HG02763 (cell line): ENCODE measurements around the gene ERMP1.
"Not testable (repeated sequence)": the region's sequence is repeated elsewhere in the genome, so short reads cannot be mapped to it uniquely, and the experiment has no call there.

Experiments used
- ATAC-seq: cut with Tn5 transposase; IDR thresholded peaks from one replicate; pipeline ENCODE4 v1.9.1; 2021; ENCODE audit warnings: mild to moderate bottlenecking, moderate library complexity; ENCODE audit not compliant: unreplicated experiment

The ERMP1 gene

DNA sequence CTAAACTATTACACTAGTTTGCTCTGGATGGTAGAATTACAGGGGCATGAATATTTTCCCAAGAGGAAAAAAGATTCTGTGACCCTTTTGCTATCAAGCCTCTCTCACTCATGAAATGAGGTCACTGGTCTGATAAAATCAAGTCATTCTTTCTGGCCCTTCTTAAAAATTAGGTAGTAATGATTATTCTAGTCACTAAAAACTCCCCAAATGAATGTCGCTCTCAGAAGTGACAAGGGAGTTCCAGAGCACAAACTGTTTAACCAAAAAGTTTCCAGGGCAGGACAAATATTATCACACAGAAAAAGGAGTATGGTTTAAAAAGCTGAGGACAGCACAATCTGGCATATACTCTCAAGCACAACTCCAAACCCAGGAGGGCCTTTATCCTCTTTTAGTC, 12.5 kb downstream of the ERMP1 start:
- no peak for ATAC-seq

DNA sequence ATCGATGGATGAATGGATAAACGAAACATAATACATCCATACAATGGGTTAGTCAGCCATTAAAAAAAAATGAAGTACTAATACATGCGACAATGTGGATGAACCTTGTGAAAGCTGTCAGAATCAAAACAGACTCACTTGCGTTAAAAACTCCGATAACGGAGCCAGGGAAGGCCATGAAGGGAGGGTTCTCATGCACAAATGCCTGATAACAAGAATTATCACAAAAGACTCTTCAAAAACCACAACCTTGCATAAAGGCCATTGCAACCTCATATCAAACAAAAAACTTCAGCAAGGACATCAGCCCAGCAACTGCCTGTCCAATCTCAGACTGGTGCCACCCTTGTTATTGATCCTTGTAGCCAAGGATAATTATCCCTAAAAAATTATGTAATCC, 13.7 kb downstream of the ERMP1 start:
- ATAC-seq = no peak

DNA sequence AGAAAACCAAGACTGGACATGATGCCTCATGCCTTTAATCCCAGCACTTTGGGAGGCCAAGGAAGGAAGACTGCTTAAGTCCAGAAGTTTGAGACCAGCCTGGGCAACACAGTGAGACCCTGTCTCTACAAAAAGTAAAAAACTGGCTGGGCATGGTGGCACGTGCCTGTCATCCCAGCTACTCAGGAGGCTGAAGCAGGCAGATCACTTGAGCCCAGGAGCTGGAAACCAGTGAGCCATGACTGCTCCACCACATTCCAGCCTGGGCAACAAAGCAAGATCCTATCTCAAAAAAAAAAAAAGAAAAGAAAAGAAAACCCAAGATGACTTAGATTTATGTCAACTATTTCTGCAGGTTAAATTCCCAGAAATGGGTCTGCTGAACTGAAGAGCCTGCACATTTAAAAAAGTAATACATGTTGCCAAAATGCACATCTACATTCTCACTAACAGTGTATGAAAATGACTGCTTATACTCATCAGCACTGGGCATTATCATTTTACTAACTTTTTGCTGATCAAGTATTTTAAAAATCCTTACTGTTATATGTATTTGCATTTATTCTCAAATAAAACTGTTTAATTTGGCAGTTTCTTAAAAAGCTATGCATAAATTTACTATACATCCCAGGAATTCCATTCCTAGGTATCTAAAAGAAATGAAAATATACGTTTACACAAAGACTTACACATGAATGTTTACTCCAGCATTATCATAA, 14.3 kb downstream of the ERMP1 start:
- ATAC-seq = no peak

GRCh38 chr9:5817862-5818261, 15.1 kb downstream of the ERMP1 start:
- no peak for ATAC-seq

GRCh38 chr9:5815461-5815860, 17.5 kb downstream of the ERMP1 start:
- ATAC-seq = no peak

GRCh38 chr9:5813824-5814223, 19.1 kb downstream of the ERMP1 start:
- ATAC-seq = no peak

GRCh38 chr9:5811751-5812150, 21.2 kb downstream of the ERMP1 start:
- no peak for ATAC-seq

DNA sequence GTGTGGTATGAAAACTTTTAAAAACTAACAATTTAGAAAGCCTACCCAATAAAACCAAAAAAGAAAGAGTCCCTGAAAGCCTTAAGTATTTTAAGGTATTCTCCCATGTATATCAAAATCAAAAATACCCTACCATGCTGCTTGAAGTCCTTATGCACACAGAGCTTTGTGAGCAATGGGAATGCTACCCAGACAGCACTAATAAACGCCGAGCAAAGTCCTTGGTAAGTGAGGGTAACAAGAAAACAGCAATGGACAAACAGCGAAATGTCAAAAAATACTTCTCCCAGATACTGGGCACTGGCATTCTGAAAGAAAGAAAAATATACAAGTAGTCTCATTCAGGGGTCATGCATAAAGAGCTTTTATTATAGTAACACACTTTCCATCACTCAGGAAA, 27.4 kb downstream of the ERMP1 start:
- ATAC-seq = no peak

- no peak for ATAC-seq
Measured at GRCh38 chr9:5801739-5802113, 31.2 kb downstream of the ERMP1 start.

- ATAC-seq = no peak
Measured at GRCh38 chr9:5800969-5801738, 31.8 kb downstream of the ERMP1 start.

GRCh38 chr9:5800378-5800777, 32.5 kb downstream of the ERMP1 start:
- ATAC-seq = not testable (repeated sequence)

DNA sequence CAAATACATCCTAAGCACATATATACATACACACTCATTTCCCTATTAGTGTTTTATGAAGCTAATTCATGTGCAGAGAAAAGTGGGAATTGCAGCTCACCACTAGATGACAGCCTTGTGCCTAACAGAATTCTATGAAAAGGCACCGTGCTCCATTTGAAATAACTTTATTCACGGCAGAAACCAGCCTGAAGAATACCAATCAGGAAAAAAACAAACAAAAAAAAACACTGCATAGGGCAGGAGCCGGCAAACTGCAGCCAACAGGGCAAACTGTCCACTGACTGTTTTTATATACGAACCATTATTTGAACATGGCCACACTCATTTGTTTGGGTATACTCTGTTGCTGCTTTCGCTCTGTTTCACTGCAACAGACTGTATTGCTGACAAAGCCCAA, 33.6 kb downstream of the ERMP1 start:
- no peak for ATAC-seq

GRCh38 chr9:5798581-5798980, 34.3 kb downstream of the ERMP1 start:
- ATAC-seq = no peak

- no peak for ATAC-seq
Measured at GRCh38 chr9:5796298-5796697, 36.6 kb downstream of the ERMP1 start.

- ATAC-seq = no peak
Measured at GRCh38 chr9:5793812-5794211, 39.1 kb downstream of the ERMP1 start.

- ATAC-seq = no peak
Measured at GRCh38 chr9:5791870-5792269, 41.0 kb downstream of the ERMP1 start.

DNA sequence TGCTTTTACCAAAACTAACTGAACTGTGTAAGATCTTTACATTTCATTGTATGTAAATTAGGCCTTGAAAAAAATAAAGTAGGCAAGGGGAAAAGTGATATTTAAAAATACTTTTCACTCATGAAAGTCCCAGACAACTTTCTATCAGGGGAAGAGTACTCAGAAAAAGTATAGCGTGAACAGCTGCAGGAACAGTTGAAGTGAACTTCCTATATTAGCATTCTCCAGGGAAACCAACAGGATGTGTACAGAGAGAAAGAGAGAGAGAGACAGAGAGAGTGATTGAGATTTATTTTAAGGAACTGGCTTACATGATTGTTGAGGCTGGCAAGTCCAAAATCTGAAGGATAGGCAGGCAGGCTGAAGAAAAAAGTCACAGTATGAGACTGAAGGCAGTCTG, 42.0 kb downstream of the ERMP1 start:
- no peak for ATAC-seq

DNA sequence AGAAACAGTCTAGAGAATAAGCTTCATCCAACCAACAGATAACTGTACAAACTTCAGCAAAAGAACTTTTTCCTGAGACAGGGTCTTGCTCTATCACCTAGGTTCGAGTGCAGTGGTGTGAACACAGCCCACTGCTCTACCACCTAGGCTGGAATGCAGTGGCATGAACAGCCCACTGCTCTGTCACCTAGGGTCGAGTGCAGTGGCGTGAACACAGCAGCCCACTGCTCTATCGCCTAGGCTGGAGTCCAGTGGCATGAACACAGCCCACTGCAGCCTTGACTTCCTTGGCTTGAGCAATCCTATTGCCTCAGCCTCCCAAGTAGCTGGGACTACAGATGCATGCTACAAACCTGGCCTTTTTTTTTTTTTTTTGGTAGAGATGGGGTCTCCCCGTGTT, 43.4 kb downstream of the ERMP1 start:
- no peak for ATAC-seq

DNA sequence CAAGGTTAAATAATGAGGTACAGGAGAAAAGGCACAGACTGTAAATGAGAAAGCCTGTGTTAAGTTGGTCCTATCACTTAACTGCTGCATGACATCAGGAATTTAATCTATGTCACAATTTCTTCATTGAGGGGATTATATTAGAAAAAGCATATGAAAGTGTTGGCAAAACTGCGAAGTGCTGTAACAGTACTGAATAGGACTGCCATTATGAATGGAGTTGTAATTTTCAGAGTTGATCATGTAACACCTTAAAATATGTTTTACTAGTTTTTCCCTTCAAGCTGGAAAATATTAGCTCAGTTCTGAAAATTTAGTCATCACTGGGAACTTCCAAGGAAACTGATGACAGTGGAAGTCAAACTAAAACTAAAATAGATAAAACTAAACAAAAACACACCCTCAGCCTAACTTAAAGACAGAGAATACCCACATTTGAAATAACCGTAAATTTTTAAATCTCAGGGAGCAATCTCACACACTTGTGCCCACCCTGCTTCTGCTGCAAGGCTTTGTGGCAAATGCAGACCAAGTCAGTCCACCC, 45.1 kb downstream of the ERMP1 start:
- no peak for ATAC-seq

DNA sequence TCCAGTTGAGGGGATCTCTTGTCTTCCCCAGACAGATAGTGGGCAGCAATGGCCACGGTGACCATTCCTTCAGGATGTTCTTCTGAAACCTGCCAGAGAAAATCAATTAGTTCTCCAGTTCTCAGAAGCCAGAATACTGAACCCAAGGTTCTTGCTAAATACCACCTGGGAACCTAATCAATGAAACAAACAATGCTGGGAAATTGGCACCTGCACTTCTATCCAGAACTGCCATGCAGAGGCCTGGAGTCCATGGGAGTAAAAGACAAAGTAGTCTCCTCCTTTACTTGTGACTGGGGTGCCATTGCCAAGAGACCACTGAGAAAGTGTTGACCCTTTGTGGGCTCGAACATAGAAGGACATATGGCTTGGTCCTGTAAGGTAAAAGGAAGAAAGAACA, 45.7 kb downstream of the ERMP1 start:
- ATAC-seq = no peak

GRCh38 chr9:5786370-5787127, 46.4 kb downstream of the ERMP1 start:
- ATAC-seq = no peak
